A673 (cell line): ENCODE data around the gene PWWP2B.

Source experiments
- CTCF ChIP-seq: fragments of 300-800, 200-600 bp; sonication (generic); conservative IDR thresholded peaks from 2 replicates; pipeline ENCODE4 v1.5.1; 2017; ENCODE audit warnings: low read depth, mild to moderate bottlenecking, antibody characterized with exemption, low read length, moderate library complexity, mixed read lengths
- EZH2 ChIP-seq: fragments of 200-600 bp; sonication (generic); IDR thresholded peaks from 2 replicates; pipeline ENCODE4 v1.6.1; 2017; ENCODE audit warnings: borderline replicate concordance, low read depth, mild to moderate bottlenecking, mixed read lengths, antibody characterized with exemption, low read length; ENCODE audit not compliant: poor library complexity, severe bottlenecking

GRCh38 chr10:132450825-132451505, 54.0 kb downstream of the PWWP2B start:
- TF ChIP-seq CTCF = no peak
- no peak for TF ChIP-seq EZH2
